ENCODE data around the gene AGAP3.

DNA sequence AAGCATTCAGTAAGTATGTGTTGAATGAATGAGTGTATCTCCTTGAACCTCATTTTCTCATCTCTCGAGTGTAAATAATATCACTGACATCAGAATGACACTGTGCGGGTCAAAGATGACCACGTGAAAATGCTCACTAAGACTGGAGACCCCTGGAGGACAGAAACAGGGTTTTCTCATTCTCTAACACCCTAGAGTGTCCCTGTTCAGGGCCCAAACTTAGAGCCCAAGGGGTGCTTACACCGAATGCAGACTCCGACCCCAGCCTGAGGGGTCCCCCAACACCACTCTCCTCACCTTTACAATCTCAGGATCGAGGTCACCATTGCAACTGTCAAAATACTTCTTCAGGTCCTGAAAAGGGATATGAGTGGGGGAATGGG lies 30.0 kb upstream of the AGAP3 start:
- TF ChIP-seq, protein P1, sequence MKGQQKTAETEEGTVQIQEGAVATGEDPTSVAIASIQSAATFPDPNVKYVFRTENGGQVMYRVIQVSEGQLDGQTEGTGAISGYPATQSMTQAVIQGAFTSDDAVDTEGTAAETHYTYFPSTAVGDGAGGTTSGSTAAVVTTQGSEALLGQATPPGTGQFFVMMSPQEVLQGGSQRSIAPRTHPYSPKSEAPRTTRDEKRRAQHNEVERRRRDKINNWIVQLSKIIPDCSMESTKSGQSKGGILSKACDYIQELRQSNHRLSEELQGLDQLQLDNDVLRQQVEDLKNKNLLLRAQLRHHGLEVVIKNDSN (IDR thresholded peaks at IDR 0.05; ENCODE audit: borderline replicate concordance, low read depth) = no peak
- TF ChIP-seq, protein P2, sequence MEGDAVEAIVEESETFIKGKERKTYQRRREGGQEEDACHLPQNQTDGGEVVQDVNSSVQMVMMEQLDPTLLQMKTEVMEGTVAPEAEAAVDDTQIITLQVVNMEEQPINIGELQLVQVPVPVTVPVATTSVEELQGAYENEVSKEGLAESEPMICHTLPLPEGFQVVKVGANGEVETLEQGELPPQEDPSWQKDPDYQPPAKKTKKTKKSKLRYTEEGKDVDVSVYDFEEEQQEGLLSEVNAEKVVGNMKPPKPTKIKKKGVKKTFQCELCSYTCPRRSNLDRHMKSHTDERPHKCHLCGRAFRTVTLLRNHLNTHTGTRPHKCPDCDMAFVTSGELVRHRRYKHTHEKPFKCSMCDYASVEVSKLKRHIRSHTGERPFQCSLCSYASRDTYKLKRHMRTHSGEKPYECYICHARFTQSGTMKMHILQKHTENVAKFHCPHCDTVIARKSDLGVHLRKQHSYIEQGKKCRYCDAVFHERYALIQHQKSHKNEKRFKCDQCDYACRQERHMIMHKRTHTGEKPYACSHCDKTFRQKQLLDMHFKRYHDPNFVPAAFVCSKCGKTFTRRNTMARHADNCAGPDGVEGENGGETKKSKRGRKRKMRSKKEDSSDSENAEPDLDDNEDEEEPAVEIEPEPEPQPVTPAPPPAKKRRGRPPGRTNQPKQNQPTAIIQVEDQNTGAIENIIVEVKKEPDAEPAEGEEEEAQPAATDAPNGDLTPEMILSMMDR (IDR thresholded peaks at IDR 0.05) = peak; percentile 23
- no peak for TF ChIP-seq POLR2AphosphoS5 (IDR thresholded peaks at IDR 0.05; ENCODE audit: low read depth, low read length)
- no peak for TF ChIP-seq FOSL2 (IDR thresholded peaks at IDR 0.05; ENCODE audit: borderline replicate concordance, low read depth)
- TF ChIP-seq CHD2 (IDR thresholded peaks at IDR 0.05; ENCODE audit: low read length, partially characterized antibody) = no peak
- TF ChIP-seq TEAD4 (IDR thresholded peaks at IDR 0.05; ENCODE audit: borderline replicate concordance, insufficient read depth) = no peak
- no peak for TF ChIP-seq EZH2phosphoT487 (IDR thresholded peaks at IDR 0.05; ENCODE audit: borderline replicate concordance, low read depth)
- no peak for TF ChIP-seq YY1 (IDR thresholded peaks at IDR 0.05; ENCODE audit: low read depth)

All from SK-N-SH (cell line).